ENCODE measurements around the gene MOV10L1.

The MOV10L1 gene

DNA sequence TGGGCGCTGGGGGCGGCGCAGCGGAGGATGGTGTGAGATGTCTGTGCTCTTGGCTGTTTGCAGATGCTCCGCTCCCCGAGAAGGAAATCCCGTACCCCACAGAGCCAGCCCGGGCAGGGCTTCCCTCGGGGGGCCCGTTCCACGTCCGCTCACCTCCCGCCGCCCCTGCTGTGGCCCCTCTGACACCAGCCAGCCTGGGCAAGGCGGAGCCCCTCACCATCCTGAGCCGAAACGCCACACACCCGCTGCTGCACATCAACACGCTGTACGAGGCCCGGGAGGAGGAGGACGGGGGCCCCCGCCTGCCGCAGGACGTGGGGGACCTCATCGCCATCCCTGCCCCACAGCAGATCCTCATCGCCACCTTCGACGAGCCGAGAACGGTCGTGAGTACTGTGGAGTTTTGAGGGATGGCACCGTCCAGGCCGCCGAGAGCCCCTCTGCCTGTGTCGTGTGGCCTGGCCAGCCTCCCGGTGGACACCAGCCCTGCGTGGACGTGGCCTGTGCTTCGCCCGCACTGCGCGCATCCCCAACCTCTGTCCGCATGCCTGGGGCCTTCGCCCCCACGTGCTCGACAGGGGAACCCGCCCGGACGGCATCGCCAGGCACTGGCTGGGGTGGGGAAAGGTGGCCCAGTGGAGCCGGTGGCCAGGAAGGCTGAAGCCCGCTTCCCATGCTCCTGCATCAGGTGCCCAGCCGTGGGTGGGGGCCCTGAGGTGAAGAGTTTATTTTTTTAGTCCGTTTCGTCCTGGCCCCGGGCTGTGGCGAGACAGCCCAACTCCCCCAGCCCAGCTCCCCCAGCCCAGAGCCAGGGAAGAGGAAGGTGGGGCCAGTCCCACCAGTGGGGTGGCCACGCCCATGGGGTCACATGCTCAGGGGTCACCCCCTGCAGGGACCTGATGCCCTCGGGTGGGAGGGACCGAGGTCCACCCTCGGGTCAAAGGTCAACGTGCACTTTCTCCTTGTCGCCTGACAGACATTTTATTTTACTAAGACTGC is 89.4 kb downstream of the MOV10L1 start:
- DNase-seq = no peak

DNA sequence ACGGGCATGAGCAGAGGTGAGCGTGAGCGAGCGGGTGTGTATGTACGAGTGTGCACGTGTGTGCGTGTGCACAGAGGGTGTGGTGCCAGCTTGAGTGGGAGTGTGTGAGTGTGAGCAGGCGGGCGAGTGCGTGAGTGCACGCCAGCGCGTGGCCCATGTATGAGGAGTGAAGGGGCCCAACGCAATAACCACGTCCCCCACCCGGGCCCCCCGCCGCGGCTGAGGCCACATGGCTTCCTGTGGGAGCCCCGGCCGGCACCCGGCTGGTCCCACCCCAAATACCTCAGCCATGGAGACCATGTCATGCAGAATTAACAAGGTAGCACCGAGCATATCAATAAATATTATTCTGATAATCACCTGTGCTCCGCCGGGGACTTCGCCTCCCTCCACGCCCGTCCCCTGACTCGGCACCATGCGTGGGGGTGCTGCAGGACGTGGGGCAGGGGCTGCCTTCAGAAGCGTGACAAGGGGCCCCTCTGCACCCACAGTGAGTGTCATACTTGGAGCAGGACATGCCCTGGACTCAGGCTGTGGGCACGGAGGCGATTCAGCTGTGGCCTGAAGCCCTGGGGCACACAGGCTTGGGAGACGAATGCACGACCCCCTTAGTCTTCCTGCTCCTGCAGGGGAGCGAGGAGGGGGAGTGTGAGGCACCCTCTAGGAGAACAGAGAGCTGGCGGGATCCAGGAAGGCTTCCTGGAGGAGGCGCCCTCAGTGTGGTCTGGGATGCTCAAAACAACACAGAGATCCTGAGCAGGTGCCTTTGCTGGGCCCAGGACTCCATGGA is 90.3 kb downstream of the MOV10L1 start:
- no peak for DNase-seq

DNA sequence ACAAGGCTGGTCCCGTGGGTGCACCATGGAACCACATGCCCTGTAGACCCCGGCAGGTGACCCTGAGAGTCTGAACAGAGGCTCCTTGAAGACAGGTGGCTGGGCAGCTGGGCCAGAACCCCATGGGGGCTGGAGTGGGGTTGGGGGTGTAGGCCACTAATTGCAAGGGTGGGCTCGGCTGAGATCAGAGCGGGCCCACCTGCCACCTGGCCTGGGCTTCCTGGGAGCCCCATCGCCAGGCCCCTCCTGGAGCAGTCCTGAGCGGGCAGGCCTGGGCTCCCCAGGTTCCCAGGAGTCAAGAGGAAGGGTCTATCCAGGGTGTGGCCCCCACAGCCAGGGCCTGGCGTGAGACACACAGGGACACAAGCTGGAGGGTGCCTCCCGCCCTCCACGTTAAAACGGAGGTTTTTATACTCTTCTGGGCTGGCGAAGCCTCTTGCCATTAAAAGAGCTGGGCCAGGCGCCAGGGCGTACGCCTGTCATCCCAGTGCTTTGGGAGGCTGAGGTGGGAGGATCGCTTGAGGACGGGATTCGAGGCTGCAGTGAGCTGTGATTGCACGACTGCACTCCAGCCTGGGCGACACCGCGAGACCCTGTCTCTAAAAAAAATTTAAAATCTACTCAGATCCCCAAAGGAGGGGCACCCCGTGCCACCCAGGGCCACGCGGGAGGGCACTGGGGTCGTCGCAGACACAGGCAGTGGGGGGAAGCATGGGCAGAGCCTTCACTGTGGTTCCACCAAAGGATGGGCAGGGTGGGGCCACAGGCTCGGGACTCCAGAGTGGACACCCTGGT is 91.1 kb downstream of the MOV10L1 start:
- DNase-seq = no peak

DNA sequence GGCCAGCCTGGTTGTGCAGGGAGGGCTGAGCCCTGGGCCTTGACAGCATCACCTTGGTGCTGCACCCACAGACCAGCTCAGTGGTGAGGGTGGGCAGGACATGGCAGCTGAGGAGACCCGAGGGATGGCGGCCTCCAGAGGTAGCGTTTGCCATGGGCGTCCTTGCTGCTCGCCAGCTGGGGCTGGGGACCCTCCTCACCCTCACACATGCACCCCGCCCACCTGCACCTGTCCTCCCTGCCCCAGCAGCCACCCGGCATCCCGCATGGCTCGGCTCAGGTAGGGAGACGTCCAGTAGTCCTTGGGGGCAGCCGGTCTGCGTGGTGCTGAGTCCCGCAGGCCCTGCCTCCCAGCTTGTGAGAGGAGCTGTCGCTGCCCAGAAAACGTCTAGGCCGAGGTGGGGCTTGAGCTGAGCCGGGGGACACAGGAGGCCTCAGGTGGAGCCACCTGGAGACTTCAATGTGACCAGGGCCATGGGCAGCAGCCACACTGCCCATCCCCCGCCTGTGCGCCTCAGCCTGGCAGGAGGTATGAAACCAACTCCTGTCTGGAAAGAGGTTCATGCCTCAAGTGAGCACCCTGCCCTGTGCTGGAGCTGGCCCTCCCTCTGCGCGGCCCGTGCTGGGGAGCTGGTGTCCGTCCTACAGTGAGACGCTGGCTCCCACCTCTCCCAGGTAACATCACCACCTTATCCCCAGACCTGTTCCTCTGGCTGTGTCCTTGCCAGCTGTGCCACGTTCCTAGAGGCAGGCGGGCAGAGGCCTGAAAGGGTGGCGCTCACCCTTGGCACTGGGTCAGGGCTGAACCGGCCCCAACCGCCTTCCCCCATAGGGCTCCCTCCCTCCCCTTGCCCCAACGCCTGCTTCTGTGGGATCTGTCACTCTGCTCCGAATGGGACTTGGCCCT is 92.6 kb downstream of the MOV10L1 start:
- DNase-seq = no peak

DNA sequence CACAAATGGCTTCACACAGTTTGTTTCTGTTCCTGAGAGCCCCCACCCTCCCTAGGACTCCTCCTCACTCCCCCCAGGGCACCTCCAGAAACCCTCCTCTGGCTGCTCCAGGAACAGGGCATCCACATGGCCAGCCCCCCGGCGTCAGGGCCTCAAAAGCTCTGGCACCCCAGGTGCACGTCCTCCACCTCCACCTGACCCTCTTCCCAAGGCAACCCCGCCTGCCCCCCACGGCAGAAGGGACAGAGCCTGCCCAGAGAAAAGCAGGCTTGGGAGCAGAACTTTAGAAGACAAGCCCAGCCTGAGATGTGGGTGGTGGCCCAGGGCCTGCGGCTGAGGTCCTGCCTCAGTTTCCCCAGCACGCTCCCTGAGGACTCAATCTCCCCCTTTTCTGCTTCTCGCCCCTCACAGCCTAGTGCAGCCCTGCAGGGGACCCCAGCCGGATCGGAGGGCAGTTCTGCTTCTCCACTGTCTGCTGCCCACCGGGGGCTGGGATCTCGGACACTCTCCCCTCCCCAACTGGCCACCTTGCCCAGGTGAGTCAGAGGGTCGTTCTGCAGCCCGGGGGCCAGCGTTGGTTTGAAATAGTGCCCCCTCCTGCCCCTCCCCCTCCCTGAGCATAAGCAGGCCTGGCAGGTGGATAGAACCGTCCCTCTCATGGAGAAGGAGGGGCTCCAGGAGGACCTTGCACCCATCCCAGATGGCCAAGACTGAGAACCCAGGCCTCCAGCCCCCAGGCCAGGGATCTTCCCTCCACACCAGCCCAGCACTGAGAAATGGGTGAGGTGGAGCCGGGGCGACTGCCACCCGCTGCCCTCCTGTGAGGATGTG is 93.5 kb downstream of the MOV10L1 start:
- no peak for DNase-seq

DNA sequence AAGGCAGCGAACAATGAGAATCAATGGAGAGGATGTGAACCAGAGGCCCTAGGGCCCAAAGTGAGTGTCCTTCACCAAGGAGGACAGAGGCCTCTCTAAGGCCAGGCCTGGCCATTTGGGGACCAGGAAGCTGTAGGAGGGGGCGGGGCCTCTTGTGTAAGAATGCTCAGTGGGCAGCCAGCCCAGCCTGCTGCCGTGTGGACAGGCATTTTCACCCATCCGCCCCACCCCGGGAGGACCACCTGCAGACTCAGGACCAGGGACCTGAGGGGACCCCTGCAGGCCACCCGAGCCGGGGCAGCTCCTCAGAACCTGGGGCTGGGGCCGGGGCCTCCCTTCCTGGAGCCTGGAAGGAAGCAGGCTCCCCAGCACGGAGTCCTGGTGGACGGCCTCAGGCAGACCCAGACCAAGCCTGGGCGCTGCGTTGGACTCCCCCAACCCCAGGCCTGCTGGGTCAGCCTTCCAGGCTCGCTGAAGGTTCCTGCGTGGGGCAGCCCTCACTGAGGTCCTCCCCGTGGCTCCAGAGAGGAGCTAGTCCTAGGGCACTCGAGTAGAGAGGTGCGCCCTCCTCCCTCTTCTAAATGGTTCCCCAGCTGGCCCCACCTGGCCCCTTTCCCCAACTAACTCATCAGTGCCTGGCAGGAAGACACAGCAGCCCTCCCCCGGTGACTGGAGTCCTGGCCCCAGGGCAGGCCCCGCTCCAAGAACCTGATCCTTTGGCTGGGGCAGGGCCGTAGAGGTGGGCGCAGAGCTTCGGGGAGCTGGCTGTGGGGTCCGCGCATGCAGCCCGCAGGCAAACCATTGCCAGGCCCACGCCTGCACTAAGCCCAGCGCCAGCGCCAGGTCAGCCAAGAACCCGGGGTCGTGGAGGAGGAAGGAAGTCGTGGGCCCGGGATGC is 94.4 kb downstream of the MOV10L1 start:
- peak; percentile 35 for DNase-seq

DNA sequence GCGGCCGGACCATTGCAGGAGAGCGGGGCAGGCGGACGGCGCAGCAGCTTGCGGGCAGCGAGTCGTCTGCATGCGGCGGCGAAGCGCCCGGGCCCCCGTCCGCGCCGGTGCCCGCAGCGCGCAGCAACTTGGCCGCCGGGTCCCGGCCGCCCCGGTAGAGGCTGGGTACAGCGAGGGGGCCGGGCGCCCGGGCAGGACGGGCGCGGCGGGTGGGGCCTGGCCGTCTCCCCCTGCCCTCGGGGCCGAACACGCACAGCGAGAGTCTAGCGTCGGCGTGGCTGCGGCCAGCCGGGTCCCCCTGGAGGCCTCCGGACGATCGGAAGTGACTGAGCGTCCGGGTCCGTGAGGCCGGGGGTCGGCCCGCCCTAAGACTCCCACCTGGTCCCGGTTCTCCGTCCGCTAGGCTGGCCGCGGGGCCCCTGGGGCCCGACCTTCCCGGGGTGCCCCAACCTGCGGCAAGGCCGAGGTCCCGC is 95.1 kb downstream of the MOV10L1 start:
- DNase-seq = no peak

DNA sequence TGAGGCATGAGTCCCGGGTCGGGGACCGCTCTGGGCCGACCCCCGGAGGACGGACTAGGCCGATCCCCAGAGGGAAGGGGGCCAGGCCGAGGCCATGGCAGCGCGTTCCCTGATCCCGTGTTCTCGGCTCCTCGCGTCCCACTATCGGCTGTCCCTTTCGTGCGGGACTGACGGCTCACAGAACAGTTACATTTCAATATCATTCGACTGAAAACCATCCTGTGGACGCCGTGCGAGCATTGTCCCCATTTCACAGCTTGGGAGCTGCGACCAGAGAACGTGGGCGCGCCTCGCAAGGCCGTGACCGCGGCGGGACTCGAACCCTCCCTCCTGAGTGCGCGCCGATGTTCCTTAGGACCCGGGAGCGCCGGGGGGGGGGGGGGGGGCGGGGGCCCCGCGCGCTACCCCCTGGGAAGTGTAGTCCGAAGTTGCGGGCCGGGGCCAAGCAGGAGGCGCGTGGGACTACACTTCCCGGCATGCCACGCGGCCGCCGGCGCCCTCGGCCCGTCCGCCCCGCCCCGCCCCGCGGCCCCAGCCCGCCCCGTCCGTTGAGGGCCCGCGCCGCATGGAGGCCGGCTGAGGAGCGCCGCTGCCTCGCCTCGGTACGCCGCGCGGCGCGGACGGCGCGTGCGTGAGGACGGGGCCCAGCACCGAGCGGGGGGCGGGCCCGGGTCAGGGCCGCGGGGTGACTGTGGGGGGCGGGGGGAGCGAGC is 95.7 kb downstream of the MOV10L1 start, which contains the start of gene TRABD:
TSS of gene TRABD (plus strand) at position 539 of the 713 bp plus-strand sequence. CDS start 7,148 bp downstream, outside the sequence.
- DNase-seq = peak; percentile 91

DNA sequence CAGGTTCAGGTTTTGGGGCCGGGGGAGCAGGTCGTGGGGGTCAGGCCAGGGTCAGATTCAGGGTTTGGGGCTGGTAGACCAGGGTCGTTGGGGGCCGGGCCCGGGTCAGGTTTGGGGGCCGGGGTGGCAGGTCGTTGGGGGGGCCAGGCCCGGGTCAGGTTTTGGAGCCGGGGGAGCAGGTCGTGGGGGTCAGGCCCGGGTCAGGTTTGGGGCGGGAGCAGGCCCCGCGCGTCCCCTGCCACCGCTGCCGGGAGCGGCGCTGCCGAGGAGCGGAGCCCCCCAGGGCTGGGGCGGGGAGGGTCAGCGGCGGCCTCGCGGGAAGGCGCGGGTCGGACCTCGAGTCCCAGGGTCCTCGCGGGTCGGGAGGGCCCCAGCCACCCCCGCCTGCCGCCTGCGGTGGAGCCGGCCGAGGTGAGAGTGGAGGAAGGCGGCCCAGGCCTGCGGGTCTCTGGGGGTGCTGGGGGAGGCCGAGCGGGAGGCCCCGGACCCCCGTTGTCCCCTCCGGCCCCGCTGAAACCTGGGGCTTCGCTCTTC is 96.4 kb downstream of the MOV10L1 start:
- no peak for DNase-seq

DNA sequence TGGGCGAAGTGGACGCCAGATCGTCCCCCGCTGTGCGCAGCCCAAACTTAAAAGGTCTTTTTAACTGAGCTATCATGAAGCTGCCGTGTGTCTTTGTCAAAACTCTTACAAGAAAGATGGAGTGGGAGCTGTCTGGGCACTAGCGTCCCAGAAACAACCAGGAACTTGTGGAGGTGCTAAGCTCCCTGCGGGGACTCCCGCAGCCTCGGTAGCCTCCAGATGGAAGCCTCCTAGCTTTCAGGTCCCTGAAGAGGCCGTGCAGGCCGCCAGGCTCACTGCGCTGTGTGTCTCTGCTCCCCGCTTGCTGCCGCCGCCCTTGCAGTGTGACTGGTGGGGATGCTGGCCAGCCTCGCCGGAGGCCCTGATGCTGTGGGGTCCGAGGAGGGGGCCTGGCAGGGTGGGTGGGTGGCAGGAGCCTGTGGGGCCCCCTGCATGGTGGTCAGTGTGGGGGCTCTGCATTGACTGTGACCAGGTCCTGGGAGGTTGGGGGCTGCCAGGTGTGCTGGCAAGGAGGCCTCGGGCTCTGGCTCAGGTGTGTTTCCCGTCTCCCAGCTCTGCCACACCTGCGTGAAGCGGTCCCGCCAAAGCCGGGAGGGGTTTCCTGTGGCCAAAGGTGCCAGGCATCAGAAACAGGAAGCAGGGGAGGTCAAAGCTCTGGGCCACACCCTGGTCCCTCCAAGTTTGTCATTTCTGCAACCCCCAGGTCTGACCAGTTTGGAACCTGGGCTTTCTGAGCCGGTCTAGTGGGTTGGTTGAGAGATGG is 97.1 kb downstream of the MOV10L1 start:
- DNase-seq = peak; percentile 17

DNA sequence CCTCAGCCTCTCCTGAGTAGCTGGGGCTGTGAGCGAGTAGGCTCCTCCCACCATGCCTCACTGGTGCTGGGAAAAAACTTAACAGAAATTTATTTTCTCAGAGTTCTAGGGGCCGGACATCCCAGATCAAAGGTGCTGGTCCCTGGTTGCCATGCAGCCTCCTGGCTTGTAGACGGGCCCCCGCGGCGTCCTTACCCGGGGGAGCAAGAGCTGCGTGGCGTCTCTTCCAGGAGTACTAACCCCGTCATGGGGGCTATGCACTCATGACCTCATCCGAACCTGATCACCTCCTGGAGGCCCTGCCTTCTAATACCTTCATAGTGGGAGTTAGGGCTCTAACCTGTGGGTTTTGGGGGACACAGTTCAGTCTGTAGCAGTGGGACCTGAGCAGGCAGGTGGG is 98.5 kb downstream of the MOV10L1 start:
- DNase-seq = no peak

DNA sequence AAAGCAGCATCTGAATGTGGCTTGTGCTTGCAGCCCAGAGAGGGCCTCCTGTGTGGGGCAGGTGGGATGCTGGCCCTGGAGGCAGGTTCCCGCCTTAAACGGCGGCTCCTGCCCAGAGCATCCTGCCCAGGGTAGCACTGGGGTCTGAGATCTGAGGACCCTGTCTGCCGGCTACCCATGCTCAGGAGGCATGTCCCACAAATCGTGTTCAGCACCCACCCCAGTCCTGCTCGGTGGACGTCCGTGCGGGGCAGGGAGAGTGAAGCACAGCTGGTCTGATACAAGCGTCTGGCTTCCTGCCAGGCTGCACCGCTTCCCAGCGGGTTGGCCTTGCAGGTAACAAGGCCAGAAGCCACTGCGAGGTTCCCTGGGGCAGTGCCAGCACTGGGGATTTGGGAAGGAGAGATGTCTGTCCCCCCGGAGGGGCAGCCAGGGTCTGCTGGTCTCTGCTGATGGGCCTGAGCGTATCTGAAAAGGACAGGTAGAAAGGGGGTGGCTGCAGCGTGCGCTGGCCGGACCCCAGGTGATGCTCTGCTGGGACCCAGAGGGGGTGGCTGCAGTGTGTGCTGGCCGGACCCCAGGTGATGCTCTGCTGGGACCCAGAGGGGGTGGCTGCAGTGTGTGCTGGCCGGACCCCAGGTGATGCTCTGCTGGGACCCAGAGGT is 99.5 kb downstream of the MOV10L1 start:
- DNase-seq = no peak

DNA sequence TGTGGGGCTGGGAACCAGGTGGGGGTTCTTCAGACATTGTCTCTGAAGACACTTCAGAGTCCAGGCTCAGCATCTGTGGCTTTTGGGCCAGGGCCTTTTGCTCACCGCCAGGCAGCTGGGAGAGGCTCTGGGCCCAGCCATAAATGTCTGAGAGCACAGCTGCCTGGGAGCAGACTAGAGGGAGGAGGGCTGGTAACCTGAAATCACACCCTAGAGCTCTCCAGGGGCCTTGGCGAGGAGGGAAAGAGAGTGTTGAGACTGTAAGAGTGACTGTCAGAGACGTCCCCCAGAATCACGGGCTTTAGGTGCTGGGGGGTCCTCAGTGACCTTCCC is 100.0 kb downstream of the MOV10L1 start:
- no peak for DNase-seq

DNA sequence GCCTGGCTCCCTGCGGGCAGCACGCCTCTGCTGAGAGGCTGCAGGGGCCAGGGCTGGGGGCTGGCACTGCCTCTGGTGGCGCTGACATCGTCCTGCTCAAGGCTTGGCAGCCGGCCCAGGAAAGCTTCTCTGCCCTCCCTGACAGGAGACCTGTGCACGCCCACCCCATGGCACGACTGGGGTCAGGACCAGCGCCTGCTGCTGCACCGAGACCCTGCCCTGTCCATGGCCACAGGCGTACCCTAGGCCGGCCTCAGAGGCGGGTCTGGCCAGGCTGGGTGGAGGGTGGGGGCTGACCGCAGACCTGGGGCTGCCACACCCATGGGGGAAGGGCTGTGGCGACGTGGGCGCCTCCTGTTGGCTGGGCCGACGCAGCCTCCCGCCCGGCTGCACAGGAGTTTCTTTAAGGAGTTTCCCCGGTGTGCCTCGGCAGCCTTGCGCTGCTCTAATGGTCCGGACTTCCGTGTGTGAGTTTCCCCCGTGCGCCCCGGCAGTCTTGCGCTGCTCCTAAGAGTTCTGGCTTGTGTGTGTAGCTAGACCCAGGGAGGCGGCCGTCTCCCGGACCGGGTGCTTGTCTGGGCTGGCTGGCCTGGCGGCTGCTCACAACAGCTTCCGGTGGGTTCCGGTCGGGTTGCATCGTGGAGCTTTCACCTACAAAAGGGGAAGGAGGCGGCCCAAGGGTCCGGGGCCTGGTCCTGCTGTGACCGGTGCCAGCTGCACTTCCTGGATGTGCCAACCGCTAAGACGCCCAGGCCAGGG is 100.6 kb downstream of the MOV10L1 start:
- DNase-seq = peak; percentile 30

DNA sequence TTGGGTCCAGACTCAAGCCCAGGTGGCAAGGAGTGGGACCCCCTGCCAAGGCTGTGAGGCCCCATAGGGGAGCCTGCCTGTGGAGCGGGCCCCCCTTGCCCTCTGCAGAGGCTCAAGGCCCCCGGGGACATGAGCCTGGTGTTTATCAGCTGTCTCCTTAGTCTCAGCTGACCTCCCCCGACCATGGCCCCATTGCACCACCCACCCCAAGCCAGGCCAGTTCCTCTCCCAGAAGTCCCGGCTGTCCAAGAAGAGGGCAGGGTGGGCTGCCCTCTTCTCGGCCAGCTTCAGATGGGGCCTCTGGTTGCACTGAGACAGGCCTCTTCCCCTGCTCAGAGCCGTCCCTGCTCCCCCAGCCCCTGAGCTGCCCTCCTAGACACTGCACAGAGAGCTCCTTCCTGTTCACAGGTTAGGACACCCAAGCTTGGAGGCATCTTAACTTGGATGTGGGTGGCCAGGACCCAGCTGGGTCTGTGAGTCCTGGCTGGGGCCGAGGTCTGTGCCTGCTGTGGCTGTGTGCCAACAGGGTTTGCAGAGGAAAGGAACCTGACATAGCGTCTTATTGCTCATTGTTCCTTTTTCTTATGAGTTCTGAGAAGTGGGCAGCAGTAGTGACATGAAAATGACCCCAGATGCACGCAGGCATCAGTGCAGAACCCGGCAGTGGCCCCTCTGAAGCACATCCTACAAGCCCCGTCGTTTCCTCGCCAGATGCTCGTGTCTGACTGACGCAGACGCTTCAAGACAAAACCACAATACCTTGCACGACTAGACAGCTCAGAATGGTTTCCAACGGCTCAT is 101.3 kb downstream of the MOV10L1 start:
- DNase-seq = peak; percentile 44

Data from fibroblast of skin of right quadriceps (primary cell).